ENCODE results near the gene PLB1.

DNA sequence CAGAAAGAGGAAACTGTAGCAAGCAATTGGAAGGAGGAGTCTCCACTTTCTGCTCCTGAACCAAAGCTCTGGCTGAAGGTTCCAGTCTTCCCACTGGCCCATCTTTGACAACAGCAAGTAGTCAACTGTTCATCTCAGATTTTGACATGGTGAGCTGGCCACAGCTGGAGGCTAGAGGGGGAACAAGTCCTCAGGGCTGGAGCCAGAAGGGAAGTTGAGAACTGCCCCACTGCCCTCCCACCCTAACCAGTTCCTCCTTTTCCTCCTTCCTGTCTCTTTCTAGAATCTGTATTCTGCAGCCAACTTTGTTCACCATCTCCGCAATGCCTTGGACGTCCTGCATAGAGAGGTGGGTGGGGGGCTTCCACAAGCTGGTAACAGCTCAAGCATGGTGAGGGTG lies 105.8 kb downstream of the PLB1 start:
- TF ChIP-seq CTCF (IDR thresholded peaks at IDR 0.05) (no peak), RARB (CRISPR knock-in tag; IDR thresholded peaks at IDR 0.05) (no peak), EHMT2 (IDR thresholded peaks at IDR 0.05; ENCODE audit: low read depth) (no peak), FOSL2 (IDR thresholded peaks at IDR 0.05) (no peak), FOSL2 (CRISPR knock-in tag; IDR thresholded peaks at IDR 0.05) (no peak), HEYL (CRISPR knock-in tag; IDR thresholded peaks at IDR 0.05) (no peak), BHLHE40 (IDR thresholded peaks at IDR 0.05; ENCODE audit: low read depth, low read length) (no peak)

All from A549 (cell line).